CD4-positive, alpha-beta T cell treated with Interleukin-15 for 4 hours (primary cell): ENCODE results near the gene NOX3.
"Not testable (repeated sequence)": the region's sequence is repeated elsewhere in the genome, so short reads cannot be mapped to it uniquely, and the experiment has no call there.

Experiments
- DNase-seq: peaks from one replicate; pipeline ENCODE4 v3.0.0-alpha.2; 2020; ENCODE audit warnings: low spot score

Gene NOX3

GRCh38 chr6:155455766-155456165 lies at the start of gene NOX3:
Gene NOX3, minus strand, starts transcription at chr6:155455839. Its CDS starts 39 bp downstream, at chr6:155455800.
- no peak for DNase-seq

- DNase-seq = no peak
Measured at GRCh38 chr6:155504848-155505607, 49.4 kb upstream of the NOX3 start.

GRCh38 chr6:155502393-155502792 lies 46.8 kb upstream of the NOX3 start:
- DNase-seq = no peak

GRCh38 chr6:155499574-155499973 lies 43.9 kb upstream of the NOX3 start:
- DNase-seq = no peak

- no peak for DNase-seq
Measured at GRCh38 chr6:155498370-155498769, 42.7 kb upstream of the NOX3 start.

GRCh38 chr6:155497273-155497672 lies 41.6 kb upstream of the NOX3 start:
- no peak for DNase-seq

GRCh38 chr6:155495011-155495768 lies 39.6 kb upstream of the NOX3 start:
- no peak for DNase-seq

GRCh38 chr6:155493694-155494143 lies 38.1 kb upstream of the NOX3 start:
- DNase-seq = no peak

- DNase-seq = no peak
Measured at GRCh38 chr6:155493026-155493693, 37.5 kb upstream of the NOX3 start.

GRCh38 chr6:155492061-155492735 lies 36.6 kb upstream of the NOX3 start:
- DNase-seq = no peak

- no peak for DNase-seq
Measured at GRCh38 chr6:155491421-155491820, 35.8 kb upstream of the NOX3 start.

GRCh38 chr6:155488197-155488596 lies 32.6 kb upstream of the NOX3 start:
- DNase-seq = not testable (repeated sequence)

- DNase-seq = no peak
Measured at GRCh38 chr6:155487371-155488130, 31.9 kb upstream of the NOX3 start.

- DNase-seq = no peak
Measured at GRCh38 chr6:155486721-155487294, 31.2 kb upstream of the NOX3 start.

GRCh38 chr6:155485756-155486155 lies 30.1 kb upstream of the NOX3 start:
- DNase-seq = no peak

- no peak for DNase-seq
Measured at GRCh38 chr6:155483858-155484257, 28.2 kb upstream of the NOX3 start.

GRCh38 chr6:155481215-155481614 lies 25.6 kb upstream of the NOX3 start:
- DNase-seq = no peak

- DNase-seq = no peak
Measured at GRCh38 chr6:155473741-155474140, 18.1 kb upstream of the NOX3 start.

GRCh38 chr6:155472886-155473285 lies 17.2 kb upstream of the NOX3 start:
- no peak for DNase-seq

GRCh38 chr6:155470979-155471616 lies 15.5 kb upstream of the NOX3 start:
- not testable (repeated sequence) for DNase-seq

GRCh38 chr6:155468543-155468942 lies 12.9 kb upstream of the NOX3 start:
- DNase-seq = not testable (repeated sequence)
